ENCODE results near the gene CCDC83. TPM values are rescaled to one million over a fixed set of nuclear protein-coding genes. Genes with fewer than 3 reads are reported as not detected.
"Not testable (repeated sequence)": the region's sequence is repeated elsewhere in the genome, so short reads cannot be mapped to it uniquely, and the experiment has no call there.

CCDC83 gene
- total RNA-seq, 3 donors from 2014 or later (not counting 1 experiment from before 2014, with no cell fraction given), result 0.12 TPM; not detected in 2

DNA sequence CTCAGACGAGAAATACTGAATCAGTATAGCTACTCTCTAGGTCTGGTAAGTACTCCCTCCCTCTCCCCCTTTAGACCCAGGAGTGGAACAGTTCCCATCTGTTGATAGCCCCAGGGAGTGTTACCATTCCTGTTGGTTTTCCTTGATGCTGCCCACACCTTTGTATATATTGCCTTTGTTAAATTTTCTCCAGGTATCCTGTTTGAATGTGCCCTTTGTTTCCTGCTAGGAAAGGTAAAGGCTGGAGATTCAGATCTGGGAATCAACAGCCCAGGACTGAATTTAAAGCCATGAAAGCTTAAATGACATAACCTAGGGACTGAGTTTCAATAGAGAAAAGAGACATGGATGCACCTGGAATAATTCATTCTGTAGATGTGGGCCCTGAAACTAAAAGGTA, 68.3 kb downstream of the CCDC83 start:
- no peaks in the 10 kb centered on the region for H3K27me3 ChIP-seq (ENCODE audit: control insufficient read depth, insufficient read depth, low read length)
- no peaks in the 10 kb centered on the region for H3K36me3 ChIP-seq (ENCODE audit: control insufficient read depth, insufficient read depth, low read length)
- H3K27ac ChIP-seq (ENCODE audit: low read length), result no peak overlapping the region
- ATAC-seq, result no peak
- H3K4me1 ChIP-seq (ENCODE audit: control insufficient read depth, insufficient read depth, low read length), result no peaks in the 10 kb centered on the region
- no peaks in the 10 kb centered on the region for H3K9me3 Mint-ChIP-seq
- H3K27me3 Mint-ChIP-seq (ENCODE audit: low read depth in 2 of 2), result peaks cover 9 to 29% of the 10 kb centered on the region in 2 donors
- H3K4me3 Mint-ChIP-seq, result no peak overlapping the region
- H3K36me3 Mint-ChIP-seq, result no peaks in the 10 kb centered on the region
- WGBS (ENCODE audit: insufficient coverage), result 83% methylated on average over 1 of the region's 1 CpG
- DNase-seq, result no peak
- TF ChIP-seq, protein P1, sequence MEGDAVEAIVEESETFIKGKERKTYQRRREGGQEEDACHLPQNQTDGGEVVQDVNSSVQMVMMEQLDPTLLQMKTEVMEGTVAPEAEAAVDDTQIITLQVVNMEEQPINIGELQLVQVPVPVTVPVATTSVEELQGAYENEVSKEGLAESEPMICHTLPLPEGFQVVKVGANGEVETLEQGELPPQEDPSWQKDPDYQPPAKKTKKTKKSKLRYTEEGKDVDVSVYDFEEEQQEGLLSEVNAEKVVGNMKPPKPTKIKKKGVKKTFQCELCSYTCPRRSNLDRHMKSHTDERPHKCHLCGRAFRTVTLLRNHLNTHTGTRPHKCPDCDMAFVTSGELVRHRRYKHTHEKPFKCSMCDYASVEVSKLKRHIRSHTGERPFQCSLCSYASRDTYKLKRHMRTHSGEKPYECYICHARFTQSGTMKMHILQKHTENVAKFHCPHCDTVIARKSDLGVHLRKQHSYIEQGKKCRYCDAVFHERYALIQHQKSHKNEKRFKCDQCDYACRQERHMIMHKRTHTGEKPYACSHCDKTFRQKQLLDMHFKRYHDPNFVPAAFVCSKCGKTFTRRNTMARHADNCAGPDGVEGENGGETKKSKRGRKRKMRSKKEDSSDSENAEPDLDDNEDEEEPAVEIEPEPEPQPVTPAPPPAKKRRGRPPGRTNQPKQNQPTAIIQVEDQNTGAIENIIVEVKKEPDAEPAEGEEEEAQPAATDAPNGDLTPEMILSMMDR (IDR thresholded peaks at IDR 0.05), result no peak
- no peak overlapping the region for H3K4me3 ChIP-seq (ENCODE audit: low read length)
- no peaks in the 10 kb centered on the region for H3K4me1 Mint-ChIP-seq
- intact Hi-C loops (cut with micrococcal nuclease), result no loop called here
- H3K9me3 ChIP-seq (ENCODE audit: control insufficient read depth, insufficient read depth, low read length), result no peaks in the 10 kb centered on the region
- H3K27ac Mint-ChIP-seq, result no peak overlapping the region

DNA sequence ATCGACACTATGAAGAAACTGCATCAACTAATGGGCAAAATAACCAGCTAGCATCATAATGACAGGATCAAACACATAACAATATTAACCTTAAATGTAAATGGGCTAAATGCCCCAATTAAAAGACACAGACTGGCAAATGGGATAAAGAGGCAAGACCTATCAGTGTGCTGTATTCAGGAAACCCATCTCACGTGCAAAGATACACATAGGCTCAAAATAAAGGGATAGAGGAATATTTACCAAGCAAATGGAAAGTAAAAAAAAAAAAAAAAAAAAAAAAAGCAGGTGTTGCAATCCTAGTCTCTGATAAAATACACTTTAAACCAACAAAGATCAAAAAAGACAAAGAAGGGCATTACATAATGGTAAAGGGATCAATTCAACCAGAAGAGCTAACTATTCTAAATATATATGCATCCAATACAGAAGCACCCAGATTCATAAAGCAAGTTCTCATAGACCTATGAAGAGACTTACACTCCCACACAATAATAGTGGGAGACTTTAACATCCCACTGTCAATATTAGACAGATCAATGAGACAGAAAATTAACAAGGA, 71.6 kb downstream of the CCDC83 start:
- H3K4me1 Mint-ChIP-seq; H3K4me3 ChIP-seq (ENCODE audit: low read length); H3K36me3 ChIP-seq (ENCODE audit: control insufficient read depth, insufficient read depth, low read length); H3K4me1 ChIP-seq (ENCODE audit: control insufficient read depth, insufficient read depth, low read length); H3K27ac ChIP-seq (ENCODE audit: low read length); ATAC-seq; H3K9me3 Mint-ChIP-seq; DNase-seq; H3K4me3 Mint-ChIP-seq; H3K27ac Mint-ChIP-seq; H3K27me3 ChIP-seq (ENCODE audit: control insufficient read depth, insufficient read depth, low read length); H3K9me3 ChIP-seq (ENCODE audit: control insufficient read depth, insufficient read depth, low read length); H3K36me3 Mint-ChIP-seq; intact Hi-C loops (cut with micrococcal nuclease): not testable (repeated sequence)
- peaks cover 12 to 35% of the 10 kb centered on the region in 2 donors for H3K27me3 Mint-ChIP-seq (ENCODE audit: low read depth in 2 of 2)
- WGBS (ENCODE audit: insufficient coverage), result no CpG with 5 or more reads among the region's 2 CpGs

DNA sequence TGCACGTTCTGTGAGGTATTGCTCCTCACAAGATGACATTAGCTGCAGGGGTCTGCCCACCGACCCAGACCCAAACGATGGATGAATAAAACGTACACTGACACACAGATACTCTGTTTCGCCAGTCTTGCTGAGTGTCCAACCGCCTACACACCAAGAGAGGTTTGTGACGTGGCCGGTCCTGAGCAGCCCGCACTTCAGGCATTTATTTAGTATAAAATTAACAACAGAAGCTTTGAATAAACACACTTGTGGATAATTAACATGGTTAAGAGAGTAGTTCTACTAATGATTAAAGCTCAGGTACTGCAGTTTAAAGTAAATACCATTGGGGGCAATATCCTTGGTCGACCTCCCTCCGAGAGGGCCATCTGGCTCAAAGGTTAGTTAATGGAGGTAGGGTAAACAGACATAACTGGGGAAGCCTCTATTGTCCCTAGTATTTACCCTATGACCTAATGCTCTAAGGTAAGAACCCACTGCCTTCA, 75.7 kb downstream of the CCDC83 start:
- Mint-ChIP-seq H3K4me1 (no peaks in the 10 kb centered on the region), H3K9me3 (no peaks in the 10 kb centered on the region), H3K36me3 (no peaks in the 10 kb centered on the region), H3K27ac (no peak overlapping the region), H3K4me3 (no peak overlapping the region), H3K27me3 (ENCODE audit: low read depth in 2 of 2) (peaks cover 12 to 30% of the 10 kb centered on the region in 2 donors)
- no peak for ATAC-seq
- intact Hi-C loops (cut with micrococcal nuclease), result no loop called here
- H3K9me3 ChIP-seq (ENCODE audit: control insufficient read depth, insufficient read depth, low read length), result no peaks in the 10 kb centered on the region
- no peak overlapping the region for H3K27ac ChIP-seq (ENCODE audit: low read length)
- H3K36me3 ChIP-seq (ENCODE audit: control insufficient read depth, insufficient read depth, low read length), result no peaks in the 10 kb centered on the region
- H3K4me3 ChIP-seq (ENCODE audit: low read length), result no peak overlapping the region
- TF ChIP-seq, protein P1 (IDR thresholded peaks at IDR 0.05), result no peak
- 93% methylated on average over 8 of the region's 11 CpGs for WGBS (ENCODE audit: insufficient coverage)
- H3K27me3 ChIP-seq (ENCODE audit: control insufficient read depth, insufficient read depth, low read length), result no peaks in the 10 kb centered on the region
- no peak for DNase-seq
- no peaks in the 10 kb centered on the region for H3K4me1 ChIP-seq (ENCODE audit: control insufficient read depth, insufficient read depth, low read length)

DNA sequence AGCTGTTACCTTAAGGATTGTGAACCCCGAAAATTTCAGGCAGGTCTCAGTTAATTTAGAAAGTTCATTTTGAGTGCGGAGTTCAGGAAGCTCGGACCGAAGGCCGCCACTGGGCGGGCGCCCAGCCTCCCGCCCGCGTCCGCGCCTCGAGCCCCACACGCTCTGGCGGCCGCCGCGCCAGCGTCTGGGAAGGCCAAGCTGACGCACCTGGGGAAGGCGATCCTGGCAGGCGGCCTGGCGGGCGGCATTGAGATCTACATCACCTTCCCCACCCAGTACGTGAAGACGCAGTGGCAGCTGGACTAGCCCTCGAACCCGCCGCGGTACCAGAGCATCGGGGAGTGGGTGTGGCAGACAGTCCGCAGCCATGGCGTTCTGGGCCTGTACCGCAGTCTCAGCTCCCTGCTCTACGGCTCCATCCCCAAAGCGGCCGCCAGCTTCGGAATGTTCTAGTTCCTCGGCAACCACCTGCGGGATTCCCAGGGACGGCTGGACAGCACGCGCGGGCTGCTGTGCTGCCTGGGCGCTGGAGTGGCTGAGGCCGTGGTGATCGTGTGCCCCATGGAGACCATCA, 79.5 kb downstream of the CCDC83 start:
- Histone ChIP-seq H3K27me3 (ENCODE audit: control insufficient read depth, insufficient read depth, low read length) (no peaks in the 10 kb centered on the region), H3K27ac (ENCODE audit: low read length) (no peak overlapping the region), H3K4me1 (ENCODE audit: control insufficient read depth, insufficient read depth, low read length) (no peaks in the 10 kb centered on the region), H3K36me3 (ENCODE audit: control insufficient read depth, insufficient read depth, low read length) (no peaks in the 10 kb centered on the region), H3K4me3 (ENCODE audit: low read length) (no peak overlapping the region), H3K9me3 (ENCODE audit: control insufficient read depth, insufficient read depth, low read length) (no peaks in the 10 kb centered on the region)
- no peak overlapping the region for H3K27ac Mint-ChIP-seq
- DNase-seq, result no peak
- H3K27me3 Mint-ChIP-seq (ENCODE audit: low read depth in 2 of 2), result peaks cover 0 to 2% of the 10 kb centered on the region in 2 donors
- TF ChIP-seq, protein P1 (IDR thresholded peaks at IDR 0.05), result no peak
- intact Hi-C loops (cut with micrococcal nuclease), result no loop called here
- 72% methylated on average over 47 of the region's 47 CpGs for WGBS (ENCODE audit: insufficient coverage)
- ATAC-seq, result no peak
- H3K4me3 Mint-ChIP-seq, result no peak overlapping the region
- H3K9me3 Mint-ChIP-seq, result no peaks in the 10 kb centered on the region
- no peaks in the 10 kb centered on the region for H3K36me3 Mint-ChIP-seq
- H3K4me1 Mint-ChIP-seq, result no peaks in the 10 kb centered on the region

All from natural killer cell (primary cell).